BE2C (cell line): ENCODE results near the gene PHEX.

ENCODE experiments used
- DNase-seq: peaks from one replicate; pipeline ENCODE4 v3.0.0-alpha.2; 2020
- H3K27me3 ChIP-seq: fragments of 250-450 bp; sonication (Bioruptor Pico); 2 replicates; pipeline ENCODE4 v1.5.1; 2020; ENCODE audit warnings: mild to moderate bottlenecking
- H3K36me3 ChIP-seq: fragments of 250-450 bp; sonication (Bioruptor Pico); 2 replicates; pipeline ENCODE4 v1.5.1; 2020; ENCODE audit warnings: mild to moderate bottlenecking
- H3K4me1 ChIP-seq: fragments of 250-450 bp; sonication (Bioruptor Pico); 2 replicates; pipeline ENCODE4 v1.5.1; 2020
- H3K4me3 ChIP-seq: 2 replicates; pipeline ENCODE4 v1.5.1; 2011; ENCODE audit warnings: low read depth, low read length
- H3K9me3 ChIP-seq: fragments of 250-450 bp; sonication (Bioruptor Pico); 2 replicates; pipeline ENCODE4 v1.5.1; 2020
- CTCF ChIP-seq: IDR thresholded peaks from 2 replicates; pipeline ENCODE4 v1.5.1; 2012; ENCODE audit warnings: mild to moderate bottlenecking, low read depth, low read length

Gene PHEX

DNA sequence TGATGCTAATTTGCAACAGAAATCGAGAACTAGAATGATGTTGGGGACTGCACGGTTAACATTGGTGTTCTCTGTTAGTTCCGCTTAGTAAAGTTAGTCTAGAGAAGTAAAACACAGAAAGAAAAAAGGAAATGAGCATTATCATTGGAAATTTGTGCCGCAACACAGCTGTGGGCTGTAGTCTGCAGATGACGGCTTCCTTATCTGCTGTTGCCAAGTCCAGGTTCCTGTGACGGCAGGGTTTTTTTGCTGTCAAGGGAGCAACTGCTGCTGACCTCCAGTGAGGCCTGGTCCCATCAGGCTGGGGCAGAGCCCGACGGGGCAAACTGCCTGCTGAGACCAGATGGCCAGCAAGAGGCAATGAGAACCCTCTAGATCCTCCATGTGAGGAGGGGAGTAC lies 38.9 kb upstream of the PHEX start:
- TF ChIP-seq CTCF, result no peak
- no peaks in the 10 kb centered on the region for H3K36me3 ChIP-seq
- H3K4me3 ChIP-seq, result no peak overlapping the region
- H3K4me1 ChIP-seq, result no peaks in the 10 kb centered on the region; the same call in 1 of the 2 replicates
- H3K27me3 ChIP-seq, result no peaks in the 10 kb centered on the region
- peak; percentile 36 for DNase-seq
- H3K9me3 ChIP-seq, result no peaks in the 10 kb centered on the region

- DNase-seq, result no peak
- TF ChIP-seq CTCF, result no peak
- no peak overlapping the region for H3K4me3 ChIP-seq
- no peaks in the 10 kb centered on the region for H3K27me3 ChIP-seq
- H3K4me1 ChIP-seq, result no peaks in the 10 kb centered on the region; the same call in 1 of the 2 replicates
- H3K36me3 ChIP-seq, result no peaks in the 10 kb centered on the region
- H3K9me3 ChIP-seq, result no peaks in the 10 kb centered on the region
Observed at GRCh38 chrX:21996872-21997455, 35.2 kb upstream of the PHEX start.

GRCh38 chrX:21998037-21998436 lies 34.1 kb upstream of the PHEX start:
- Histone ChIP-seq H3K36me3 (no peaks in the 10 kb centered on the region), H3K4me1 (no peaks in the 10 kb centered on the region; the same call in 1 of the 2 replicates), H3K4me3 (no peak overlapping the region), H3K27me3 (no peaks in the 10 kb centered on the region), H3K9me3 (no peaks in the 10 kb centered on the region)
- no peak for DNase-seq
- no peak for TF ChIP-seq CTCF

GRCh38 chrX:22004866-22005265 lies 27.3 kb upstream of the PHEX start:
- Histone ChIP-seq H3K9me3 (no peaks in the 10 kb centered on the region), H3K4me3 (no peak overlapping the region), H3K36me3 (no peaks in the 10 kb centered on the region), H3K4me1 (no peaks in the 10 kb centered on the region), H3K27me3 (no peaks in the 10 kb centered on the region)
- DNase-seq, result no peak
- TF ChIP-seq CTCF, result no peak

DNA sequence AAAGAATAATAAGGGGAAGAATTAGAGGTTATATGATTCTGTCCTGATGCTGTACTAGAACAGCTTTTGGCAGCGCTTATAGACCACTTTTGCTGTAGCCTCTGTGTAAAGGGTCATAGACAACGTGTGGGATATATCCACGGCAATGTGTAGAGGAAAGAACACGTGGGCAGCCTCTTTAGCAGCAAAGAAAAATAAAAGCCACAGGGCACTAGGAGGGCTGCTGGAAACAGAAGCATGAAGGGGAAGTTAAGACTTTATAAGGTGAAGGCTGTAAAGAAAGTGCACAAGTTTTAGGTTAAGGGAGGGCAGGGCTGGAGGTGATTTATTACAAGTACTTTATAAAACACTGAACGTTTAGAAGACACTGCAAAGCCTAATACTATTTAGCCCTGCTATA lies 20.1 kb upstream of the PHEX start:
- TF ChIP-seq CTCF, result no peak
- Histone ChIP-seq H3K36me3 (no peaks in the 10 kb centered on the region), H3K4me3 (no peak overlapping the region), H3K4me1 (no peaks in the 10 kb centered on the region), H3K9me3 (no peaks in the 10 kb centered on the region), H3K27me3 (no peaks in the 10 kb centered on the region)
- no peak for DNase-seq

GRCh38 chrX:22012931-22013330 lies 19.2 kb upstream of the PHEX start:
- no peaks in the 10 kb centered on the region for H3K9me3 ChIP-seq
- H3K27me3 ChIP-seq, result no peaks in the 10 kb centered on the region
- no peak for TF ChIP-seq CTCF
- no peak overlapping the region for H3K4me3 ChIP-seq
- H3K36me3 ChIP-seq, result no peaks in the 10 kb centered on the region
- no peaks in the 10 kb centered on the region for H3K4me1 ChIP-seq
- DNase-seq, result no peak
